ENCODE data around the gene SPEF1.

The SPEF1 gene

DNA sequence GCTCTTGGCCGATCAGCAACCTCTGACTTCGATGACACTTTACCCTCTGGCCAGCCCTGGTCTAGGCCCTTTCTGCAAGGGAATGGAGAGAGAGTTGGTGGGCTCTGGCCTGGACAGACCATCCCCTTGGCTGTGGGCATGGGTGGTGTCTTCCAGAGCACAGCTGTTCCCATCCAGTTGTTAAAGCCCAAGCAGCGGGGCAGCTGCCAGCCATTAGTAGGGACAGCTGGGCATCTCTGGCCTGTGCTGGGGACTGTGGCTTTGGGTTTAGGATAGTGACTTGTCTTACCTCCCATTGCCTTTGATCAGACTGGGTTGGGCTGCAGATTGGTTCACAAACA lies 17.6 kb upstream of the SPEF1 start:
- ChIA-PET CTCF (no interaction called here), POLR2A (no interaction called here)
- DNase-seq (ENCODE audit: extremely low spot score) = no peak
- no peak for TF ChIP-seq HDGF (IDR thresholded peaks at IDR 0.05; ENCODE audit: borderline replicate concordance)
- no peak for TF ChIP-seq FOXM1 (IDR thresholded peaks at IDR 0.05; ENCODE audit: borderline replicate concordance)
- TF ChIP-seq L3MBTL2 (conservative IDR thresholded peaks at IDR 0.05) = no peak
- TF ChIP-seq NFRKB (IDR thresholded peaks at IDR 0.05) = no peak
- no peak for TF ChIP-seq CTBP1 (IDR thresholded peaks at IDR 0.05; ENCODE audit: borderline replicate concordance)
- no peak for TF ChIP-seq ARNT (IDR thresholded peaks at IDR 0.05)
- no peak for TF ChIP-seq LEF1 (IDR thresholded peaks at IDR 0.05; ENCODE audit: borderline replicate concordance)
- no peak for TF ChIP-seq FOXA1 (IDR thresholded peaks at IDR 0.05)
- TF ChIP-seq TARDBP (IDR thresholded peaks at IDR 0.05) = no peak
- TF ChIP-seq ZNF384 (IDR thresholded peaks at IDR 0.05) = no peak
- TF ChIP-seq, protein P1, sequence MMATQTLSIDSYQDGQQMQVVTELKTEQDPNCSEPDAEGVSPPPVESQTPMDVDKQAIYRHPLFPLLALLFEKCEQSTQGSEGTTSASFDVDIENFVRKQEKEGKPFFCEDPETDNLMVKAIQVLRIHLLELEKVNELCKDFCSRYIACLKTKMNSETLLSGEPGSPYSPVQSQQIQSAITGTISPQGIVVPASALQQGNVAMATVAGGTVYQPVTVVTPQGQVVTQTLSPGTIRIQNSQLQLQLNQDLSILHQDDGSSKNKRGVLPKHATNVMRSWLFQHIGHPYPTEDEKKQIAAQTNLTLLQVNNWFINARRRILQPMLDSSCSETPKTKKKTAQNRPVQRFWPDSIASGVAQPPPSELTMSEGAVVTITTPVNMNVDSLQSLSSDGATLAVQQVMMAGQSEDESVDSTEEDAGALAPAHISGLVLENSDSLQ (IDR thresholded peaks at IDR 0.05) = no peak

DNA sequence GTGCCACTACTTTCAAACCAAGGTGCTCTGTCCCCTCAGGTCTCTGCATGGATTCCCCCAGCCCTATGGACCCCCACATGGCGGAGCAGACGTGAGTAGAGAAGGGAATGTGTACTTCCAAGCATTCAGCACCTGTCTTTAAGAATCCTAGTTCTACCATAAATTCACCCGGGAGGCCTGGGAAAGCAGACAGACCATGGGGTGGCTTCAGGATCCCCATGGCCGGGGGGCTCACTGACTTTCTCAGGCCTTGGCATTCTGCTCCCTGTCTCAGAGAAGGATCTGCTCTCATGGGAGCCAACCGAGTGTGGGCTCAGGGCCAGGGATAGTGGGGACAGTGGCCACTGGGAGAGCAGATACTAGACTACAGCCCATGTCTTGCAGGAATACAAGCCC lies 17.1 kb upstream of the SPEF1 start:
- CTCF ChIA-PET = interaction anchor here (0.5 kb wide), 1 partner anchor 745 kb away, joined by 3 read pairs; no protein-coding TSS in a partner anchor

DNA sequence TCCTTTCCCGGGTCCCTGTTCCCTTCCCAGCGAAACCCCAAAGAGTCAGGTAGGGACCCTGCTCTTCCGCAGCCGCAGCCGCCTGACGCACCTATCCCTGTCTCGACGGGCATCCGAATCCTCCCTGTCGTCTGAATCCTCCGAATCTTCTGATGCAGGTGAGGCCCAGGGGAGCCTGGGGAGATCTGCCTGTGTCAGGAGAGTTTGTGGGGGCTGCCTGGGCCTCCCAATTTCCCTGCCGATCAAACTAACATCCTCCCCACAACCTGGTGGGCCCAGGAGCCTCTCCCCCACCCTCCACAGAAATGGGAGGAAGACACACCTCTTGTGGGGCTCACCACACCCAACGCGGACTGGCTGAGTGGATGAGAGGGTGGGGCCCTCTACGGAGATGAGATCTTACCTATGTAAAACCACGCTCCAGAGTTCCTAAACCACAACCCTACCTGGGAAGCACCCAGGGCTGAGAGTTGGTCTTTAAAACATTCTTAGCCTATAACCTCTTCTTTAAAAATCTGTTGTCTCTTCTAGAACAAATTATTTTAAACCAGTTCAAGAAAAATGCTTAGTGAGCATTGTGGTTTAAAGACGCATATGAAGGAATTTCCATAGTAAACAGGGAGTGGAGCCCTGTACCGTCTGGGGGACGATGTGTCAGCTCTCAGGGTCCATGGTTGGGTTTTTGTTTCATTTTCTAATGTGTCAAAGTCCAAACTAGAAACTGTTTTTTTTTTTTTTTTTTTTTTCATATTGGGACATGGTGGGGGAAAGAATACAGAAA lies 16.5 kb upstream of the SPEF1 start:
- TF ChIP-seq HDGF (IDR thresholded peaks at IDR 0.05; ENCODE audit: borderline replicate concordance) (no peak), LEF1 (IDR thresholded peaks at IDR 0.05; ENCODE audit: borderline replicate concordance) (no peak), TARDBP (IDR thresholded peaks at IDR 0.05) (no peak), L3MBTL2 (conservative IDR thresholded peaks at IDR 0.05) (no peak), ZNF384 (IDR thresholded peaks at IDR 0.05) (no peak), ARNT (IDR thresholded peaks at IDR 0.05) (no peak), SUZ12 (IDR thresholded peaks at IDR 0.05) (no peak), SP1 (IDR thresholded peaks at IDR 0.05) (no peak), FOXK2 (IDR thresholded peaks at IDR 0.05) (no peak)
- TF ChIP-seq, protein P1 (IDR thresholded peaks at IDR 0.05) = no peak
- CTCF ChIA-PET = interaction anchor here (0.5 kb wide), 1 partner anchor 744 kb away, joined by 3 read pairs; no protein-coding TSS in a partner anchor
- POLR2A ChIA-PET = no interaction called here

More for the DNA sequence above, 17.1 kb upstream of the SPEF1 start:
- TF ChIP-seq TARDBP (IDR thresholded peaks at IDR 0.05) (no peak), SUZ12 (IDR thresholded peaks at IDR 0.05) (no peak), LEF1 (IDR thresholded peaks at IDR 0.05; ENCODE audit: borderline replicate concordance) (no peak), FOXK2 (IDR thresholded peaks at IDR 0.05) (no peak), FOXM1 (IDR thresholded peaks at IDR 0.05; ENCODE audit: borderline replicate concordance) (no peak), ELF4 (IDR thresholded peaks at IDR 0.05) (no peak), L3MBTL2 (conservative IDR thresholded peaks at IDR 0.05) (no peak)
- TF ChIP-seq, protein P1 (IDR thresholded peaks at IDR 0.05) = no peak
- DNase-seq (ENCODE audit: extremely low spot score) = no peak
- POLR2A ChIA-PET = no interaction called here

DNA sequence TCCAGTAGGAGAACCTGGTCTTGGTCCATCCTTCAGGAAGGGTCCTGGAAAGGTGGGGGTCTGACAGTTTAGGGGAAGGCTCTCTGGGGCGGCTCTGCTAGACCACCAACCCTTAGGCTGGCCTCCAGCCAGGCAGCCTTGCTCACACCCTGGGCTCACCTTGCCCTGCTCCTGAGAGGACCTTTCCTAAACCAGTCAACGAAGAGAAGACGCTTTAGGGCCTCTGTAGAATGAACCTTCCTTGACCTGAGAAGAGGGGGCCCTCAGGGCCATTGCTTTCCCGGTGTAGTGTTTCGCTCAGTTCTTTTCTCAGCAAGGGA lies 15.9 kb upstream of the SPEF1 start:
- TF ChIP-seq FOXK2 (IDR thresholded peaks at IDR 0.05) (no peak), SP1 (IDR thresholded peaks at IDR 0.05) (no peak), LEF1 (IDR thresholded peaks at IDR 0.05; ENCODE audit: borderline replicate concordance) (no peak), FOXA1 (IDR thresholded peaks at IDR 0.05) (no peak)
- CTCF ChIA-PET = no interaction called here
- no peak for DNase-seq (ENCODE audit: extremely low spot score)
- POLR2A ChIA-PET = no interaction called here

More for the DNA sequence above, 16.5 kb upstream of the SPEF1 start:
- DNase-seq (ENCODE audit: extremely low spot score) = no peak

DNA sequence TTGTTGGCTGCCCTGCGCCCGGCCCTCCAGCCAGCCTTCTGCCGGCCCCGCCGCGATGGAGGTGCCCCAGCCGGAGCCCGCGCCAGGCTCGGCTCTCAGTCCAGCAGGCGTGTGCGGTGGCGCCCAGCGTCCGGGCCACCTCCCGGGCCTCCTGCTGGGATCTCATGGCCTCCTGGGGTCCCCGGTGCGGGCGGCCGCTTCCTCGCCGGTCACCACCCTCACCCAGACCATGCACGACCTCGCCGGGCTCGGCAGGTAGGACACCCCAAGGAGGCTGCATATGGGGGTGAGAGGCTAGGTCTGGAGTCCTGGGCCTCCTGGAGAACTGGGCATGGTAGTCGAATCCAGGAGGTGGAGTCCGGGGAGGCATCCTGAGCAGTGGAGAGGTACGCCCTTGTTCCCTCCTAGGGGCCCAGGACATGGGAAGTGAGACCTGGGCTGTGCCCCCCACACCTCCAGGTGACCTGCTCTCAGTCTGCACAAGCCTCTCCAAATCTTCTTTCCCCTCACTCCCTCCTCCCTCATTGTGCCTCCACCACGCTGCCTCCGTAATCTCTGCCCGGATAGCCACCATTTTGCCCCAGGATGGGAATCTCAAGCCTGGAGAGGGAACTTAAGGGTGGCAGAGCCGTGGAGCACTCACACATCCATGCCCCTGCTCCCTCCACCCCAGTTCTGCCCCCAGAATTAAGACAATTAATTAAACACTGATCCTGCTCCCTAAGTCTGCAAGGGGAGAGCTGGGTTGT lies 15.4 kb upstream of the SPEF1 start:
- ChIA-PET POLR2A (interaction anchor here (0.7 to 1.4 kb wide), 5 partner anchors 9 to 29 kb away, joined by 3 to 11 read pairs (median 5); partner anchors contain the start of genes ADISSP, AP5S1 and CENPB), CTCF (interaction anchor here (1.0 to 2.0 kb wide), 2 partner anchors 22 to 24 kb away, joined by 5 read pairs; partner anchors contain the start of gene AP5S1)
- TF ChIP-seq LEF1 (IDR thresholded peaks at IDR 0.05; ENCODE audit: borderline replicate concordance) (no peak), HDGF (IDR thresholded peaks at IDR 0.05; ENCODE audit: borderline replicate concordance) (0 out of 2 replicates have a peak, but pooled peaks have one; percentile 23)
- no peak for DNase-seq (ENCODE audit: extremely low spot score)

DNA sequence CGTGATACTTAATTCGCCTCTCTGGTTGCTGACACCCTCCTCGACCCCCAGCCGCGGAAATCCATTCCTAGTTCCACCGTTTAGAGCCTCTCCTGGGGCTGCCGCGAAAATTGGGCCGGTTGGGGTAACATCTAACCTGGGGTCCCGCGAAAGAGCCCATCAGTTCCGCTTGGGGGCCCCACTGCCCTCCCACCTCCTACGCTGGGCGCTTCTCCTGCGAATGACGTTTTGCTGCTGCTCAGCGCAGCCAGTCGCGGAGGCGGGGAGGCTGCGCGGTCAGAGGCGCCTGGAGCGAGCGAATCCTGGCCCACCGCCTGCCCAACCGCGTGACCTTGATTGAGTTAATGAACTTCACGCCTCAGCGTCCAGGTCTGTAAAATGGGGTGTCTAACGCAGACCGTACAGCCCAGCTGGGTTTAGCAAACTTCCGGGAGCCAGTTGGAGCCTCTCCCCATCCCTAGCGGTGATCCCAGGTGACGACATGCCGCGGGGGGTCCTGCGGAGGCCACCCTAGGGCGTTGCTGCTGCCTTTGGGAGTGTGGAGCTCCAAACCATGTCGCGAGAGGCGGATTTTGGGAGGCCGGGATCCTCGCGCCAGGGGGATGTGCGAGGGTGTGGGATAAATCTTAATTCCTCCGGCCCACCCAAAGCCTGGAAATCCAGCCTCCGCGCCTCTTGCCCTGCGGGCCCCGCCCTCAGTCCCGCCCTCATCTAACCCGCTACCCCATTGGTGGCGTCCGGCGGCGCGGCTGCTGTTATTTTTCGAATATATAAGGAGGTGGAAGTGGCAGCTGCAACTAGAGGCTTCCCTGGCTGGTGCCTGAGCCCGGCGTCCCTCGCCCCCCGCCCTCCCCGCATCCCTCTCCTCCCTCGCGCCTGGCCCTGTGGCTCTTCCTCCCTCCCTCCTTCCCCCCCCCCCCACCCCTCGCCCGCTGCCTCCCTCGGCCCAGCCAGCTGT lies 14.5 kb upstream of the SPEF1 start, which contains the start of gene CDC25B:
Gene CDC25B, plus strand, starts transcription at position 800 of the 958 bp plus-strand sequence. CDS start 222 bp downstream, outside the sequence.
- ChIA-PET CTCF (interaction anchor here (0.6 to 2.0 kb wide), 3 partner anchors 23 to 334 kb away, joined by 3 to 5 read pairs (median 5); partner anchors contain the start of gene AP5S1), POLR2A (interaction anchor here (0.7 to 1.4 kb wide), 6 partner anchors 8 to 28 kb away, joined by 3 to 11 read pairs (median 4); partner anchors contain the start of genes ADISSP, AP5S1 and CENPB)

More for the DNA sequence above, 14.5 kb upstream of the SPEF1 start, which contains the start of gene CDC25B:
- TF ChIP-seq SP1 (IDR thresholded peaks at IDR 0.05) (no peak), TARDBP (IDR thresholded peaks at IDR 0.05) (no peak), L3MBTL2 (conservative IDR thresholded peaks at IDR 0.05) (peak; percentile 80), FOXM1 (IDR thresholded peaks at IDR 0.05; ENCODE audit: borderline replicate concordance) (peak; percentile 97), ELF4 (IDR thresholded peaks at IDR 0.05) (peak; percentile 41; the same call in 1 of the 2 replicates), FOXA1 (IDR thresholded peaks at IDR 0.05) (no peak), HDGF (IDR thresholded peaks at IDR 0.05; ENCODE audit: borderline replicate concordance) (no peak), CTBP1 (IDR thresholded peaks at IDR 0.05; ENCODE audit: borderline replicate concordance) (peak; percentile 53; the same call in 1 of the 2 replicates), ZNF384 (IDR thresholded peaks at IDR 0.05) (no peak), LEF1 (IDR thresholded peaks at IDR 0.05; ENCODE audit: borderline replicate concordance) (no peak)
- TF ChIP-seq, protein P1 (IDR thresholded peaks at IDR 0.05) = no peak
- peak; percentile 89 for DNase-seq (ENCODE audit: extremely low spot score)
